GM12872 (cell line): ENCODE data around the gene SDHA.

Experiments used
- TF ChIP-seq, protein P1 (sequence below): IDR thresholded peaks from 3 replicates; pipeline ENCODE4 v1.5.1; 2011; ENCODE audit warnings: low read depth, mild to moderate bottlenecking, low read length, moderate library complexity; ENCODE audit not compliant: insufficient read depth

SDHA gene

GRCh38 chr5:305459-305858 lies 87.3 kb downstream of the SDHA start:
- TF ChIP-seq, protein P1, sequence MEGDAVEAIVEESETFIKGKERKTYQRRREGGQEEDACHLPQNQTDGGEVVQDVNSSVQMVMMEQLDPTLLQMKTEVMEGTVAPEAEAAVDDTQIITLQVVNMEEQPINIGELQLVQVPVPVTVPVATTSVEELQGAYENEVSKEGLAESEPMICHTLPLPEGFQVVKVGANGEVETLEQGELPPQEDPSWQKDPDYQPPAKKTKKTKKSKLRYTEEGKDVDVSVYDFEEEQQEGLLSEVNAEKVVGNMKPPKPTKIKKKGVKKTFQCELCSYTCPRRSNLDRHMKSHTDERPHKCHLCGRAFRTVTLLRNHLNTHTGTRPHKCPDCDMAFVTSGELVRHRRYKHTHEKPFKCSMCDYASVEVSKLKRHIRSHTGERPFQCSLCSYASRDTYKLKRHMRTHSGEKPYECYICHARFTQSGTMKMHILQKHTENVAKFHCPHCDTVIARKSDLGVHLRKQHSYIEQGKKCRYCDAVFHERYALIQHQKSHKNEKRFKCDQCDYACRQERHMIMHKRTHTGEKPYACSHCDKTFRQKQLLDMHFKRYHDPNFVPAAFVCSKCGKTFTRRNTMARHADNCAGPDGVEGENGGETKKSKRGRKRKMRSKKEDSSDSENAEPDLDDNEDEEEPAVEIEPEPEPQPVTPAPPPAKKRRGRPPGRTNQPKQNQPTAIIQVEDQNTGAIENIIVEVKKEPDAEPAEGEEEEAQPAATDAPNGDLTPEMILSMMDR = no peak

DNA sequence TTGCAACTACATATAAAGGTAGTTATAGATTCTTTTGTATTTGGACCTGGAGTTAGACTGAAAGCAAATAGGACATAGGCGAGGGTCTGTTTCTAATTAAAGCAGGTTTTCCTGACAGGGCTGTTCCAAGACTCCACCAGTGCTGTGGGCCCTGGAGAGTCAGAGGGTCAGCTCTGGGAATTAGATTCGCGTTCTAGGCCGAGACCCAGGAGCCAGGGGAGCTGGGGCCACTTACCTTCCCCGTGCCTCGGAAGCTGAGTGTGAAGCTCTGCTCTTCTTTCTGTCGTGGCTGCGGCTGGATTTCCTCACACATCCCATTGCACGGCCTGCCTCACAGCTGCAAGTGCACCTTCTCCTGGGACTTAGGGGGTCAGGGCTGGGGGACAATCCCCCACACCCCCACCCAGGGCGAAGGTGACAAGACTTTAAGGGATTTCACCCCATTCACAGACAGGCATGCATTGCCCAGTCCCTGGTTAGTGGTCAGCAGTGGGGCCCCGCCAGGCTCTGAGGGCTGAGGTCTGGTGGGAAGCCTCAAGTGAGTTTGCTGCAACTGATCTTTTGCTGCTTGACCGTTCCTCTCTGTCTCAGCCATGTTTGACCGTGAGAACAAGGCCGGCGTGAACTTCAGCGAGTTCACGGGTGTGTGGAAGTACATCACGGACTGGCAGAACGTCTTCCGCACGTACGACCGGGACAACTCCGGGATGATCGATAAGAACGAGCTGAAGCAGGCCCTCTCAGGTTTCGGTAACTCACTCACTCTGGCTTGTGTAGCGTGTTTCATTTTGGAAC lies 88.1 kb downstream of the SDHA start:
- TF ChIP-seq, protein P1 = no peak
